ENCODE measurements around the gene CRELD2.

Gene CRELD2

DNA sequence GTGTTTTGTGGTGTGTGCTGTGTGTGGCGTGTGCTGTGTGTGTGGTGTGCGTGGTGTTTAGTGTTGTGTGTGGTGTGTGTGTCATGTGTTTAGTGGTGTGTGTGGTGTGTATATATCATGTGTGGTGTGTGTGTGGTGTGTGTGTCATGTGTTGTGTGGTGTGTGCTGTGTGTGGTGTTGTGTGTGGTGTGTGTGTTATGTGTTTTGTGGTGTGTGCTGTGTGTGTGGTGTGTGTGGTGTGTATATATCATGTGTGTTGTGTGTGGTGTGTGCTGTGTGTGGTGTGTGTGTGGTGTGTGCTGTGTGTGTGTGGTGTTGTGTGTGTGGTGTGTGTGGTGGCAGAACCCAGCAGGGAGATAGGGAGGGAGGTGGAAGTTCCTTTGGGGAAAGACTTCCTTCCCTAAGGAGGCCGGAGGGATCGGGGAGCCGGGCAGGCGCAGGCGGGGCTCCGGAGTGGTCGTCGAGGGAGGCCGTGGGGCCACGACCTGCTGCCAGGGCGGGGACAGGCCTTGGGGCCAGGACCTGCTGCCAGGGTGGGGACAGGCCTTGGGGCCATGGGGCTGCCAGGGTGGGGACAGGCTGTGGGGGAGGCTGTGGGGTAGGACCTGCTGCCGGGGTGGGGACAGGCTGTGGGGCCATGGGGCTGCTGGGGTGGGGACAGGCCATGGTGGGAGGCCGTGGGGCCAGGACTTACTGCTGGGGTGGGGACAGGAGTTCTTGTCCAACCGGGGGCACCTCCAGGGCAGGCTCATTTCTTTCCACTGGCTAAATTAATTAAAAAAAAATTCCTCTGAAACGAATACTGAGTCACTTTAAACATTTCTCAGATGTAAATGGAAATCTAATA, 57.3 kb downstream of the CRELD2 start:
- DNase-seq = no peak
- Histone ChIP-seq H3K4me3 (ENCODE audit: low read depth, low read length) (no peak overlapping the region), H3K27me3 (ENCODE audit: insufficient read depth, low read depth, severe bottlenecking) (no peaks in the 10 kb centered on the region), H3K27ac (no peak overlapping the region), H3K36me3 (no peaks in the 10 kb centered on the region), H3K9me3 (ENCODE audit: severe bottlenecking) (no peaks in the 10 kb centered on the region)
- TF ChIP-seq, protein P1, sequence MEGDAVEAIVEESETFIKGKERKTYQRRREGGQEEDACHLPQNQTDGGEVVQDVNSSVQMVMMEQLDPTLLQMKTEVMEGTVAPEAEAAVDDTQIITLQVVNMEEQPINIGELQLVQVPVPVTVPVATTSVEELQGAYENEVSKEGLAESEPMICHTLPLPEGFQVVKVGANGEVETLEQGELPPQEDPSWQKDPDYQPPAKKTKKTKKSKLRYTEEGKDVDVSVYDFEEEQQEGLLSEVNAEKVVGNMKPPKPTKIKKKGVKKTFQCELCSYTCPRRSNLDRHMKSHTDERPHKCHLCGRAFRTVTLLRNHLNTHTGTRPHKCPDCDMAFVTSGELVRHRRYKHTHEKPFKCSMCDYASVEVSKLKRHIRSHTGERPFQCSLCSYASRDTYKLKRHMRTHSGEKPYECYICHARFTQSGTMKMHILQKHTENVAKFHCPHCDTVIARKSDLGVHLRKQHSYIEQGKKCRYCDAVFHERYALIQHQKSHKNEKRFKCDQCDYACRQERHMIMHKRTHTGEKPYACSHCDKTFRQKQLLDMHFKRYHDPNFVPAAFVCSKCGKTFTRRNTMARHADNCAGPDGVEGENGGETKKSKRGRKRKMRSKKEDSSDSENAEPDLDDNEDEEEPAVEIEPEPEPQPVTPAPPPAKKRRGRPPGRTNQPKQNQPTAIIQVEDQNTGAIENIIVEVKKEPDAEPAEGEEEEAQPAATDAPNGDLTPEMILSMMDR (IDR thresholded peaks at IDR 0.05; ENCODE audit: low read depth, low read length) = no peak

GRCh38 chr22:49976439-49977175, 58.2 kb downstream of the CRELD2 start:
- H3K27ac ChIP-seq = no peak overlapping the region
- H3K27me3 ChIP-seq (ENCODE audit: insufficient read depth, low read depth, severe bottlenecking) = no peaks in the 10 kb centered on the region
- no peak for DNase-seq
- TF ChIP-seq, protein P1 (IDR thresholded peaks at IDR 0.05; ENCODE audit: low read depth, low read length) = no peak
- H3K4me3 ChIP-seq (ENCODE audit: low read depth, low read length) = no peak overlapping the region
- no peaks in the 10 kb centered on the region for H3K9me3 ChIP-seq (ENCODE audit: severe bottlenecking)
- H3K36me3 ChIP-seq = no peaks in the 10 kb centered on the region
